H7 (cell line): ENCODE measurements around the gene SBNO2. TPM values are rescaled to one million over a fixed set of nuclear protein-coding genes. Genes with fewer than 3 reads are reported as not detected.

Source experiments
- DNase-seq: peaks from one replicate; pipeline ENCODE4 v3.0.0; 2012
- H3K27me3 ChIP-seq: 2 replicates; pipeline ENCODE4 v1.6.0; 2011; ENCODE audit warnings: mild to moderate bottlenecking, low read length; ENCODE audit not compliant: control insufficient read depth, insufficient read depth
- H3K36me3 ChIP-seq: replicated peaks from 2 replicates; pipeline ENCODE4 v1.5.1; 2011; ENCODE audit warnings: low read length; ENCODE audit not compliant: control insufficient read depth, insufficient read depth
- H3K4me3 ChIP-seq: 2 replicates; pipeline ENCODE4 v1.5.1; 2011; ENCODE audit warnings: low read depth, mild to moderate bottlenecking, control low read depth, low read length, moderate library complexity; ENCODE audit not compliant: insufficient read depth
- total RNA-seq: library from RNA; depleted of rRNA; stranded (reverse); fragments of >200 nt; shearing (Covaris generic); gene quantifications from 2 replicates; pipeline ENCODE4 v1.2.3, GENCODE V29; 2014

The SBNO2 gene
- total RNA-seq, 1 experiment from 2014 or later = 31.4 TPM

- peaks cover 7% of the 10 kb centered on the region for H3K36me3 ChIP-seq
- H3K4me3 ChIP-seq = no peak overlapping the region
- no peaks in the 10 kb centered on the region for H3K27me3 ChIP-seq
- no peak for DNase-seq
Observed at GRCh38 chr19:1107661-1108261, 66.3 kb downstream of the SBNO2 start.

- no peaks in the 10 kb centered on the region for H3K27me3 ChIP-seq
- DNase-seq = no peak
- H3K36me3 ChIP-seq = peaks cover 7% of the 10 kb centered on the region
- no peak overlapping the region for H3K4me3 ChIP-seq
Observed at GRCh38 chr19:1106841-1107660, 67.0 kb downstream of the SBNO2 start.

GRCh38 chr19:1105873-1106840, 67.9 kb downstream of the SBNO2 start:
- no peak for DNase-seq
- H3K4me3 ChIP-seq = no peak overlapping the region
- H3K36me3 ChIP-seq = peaks cover 7% of the 10 kb centered on the region
- H3K27me3 ChIP-seq = no peaks in the 10 kb centered on the region

GRCh38 chr19:1105008-1105872, 68.8 kb downstream of the SBNO2 start:
- Histone ChIP-seq H3K36me3 (peaks cover 7% of the 10 kb centered on the region), H3K4me3 (peak overlapping the region; percentile 85), H3K27me3 (no peaks in the 10 kb centered on the region)
- peak; percentile 91 for DNase-seq

GRCh38 chr19:1104311-1105007, 69.6 kb downstream of the SBNO2 start:
- H3K27me3 ChIP-seq = no peaks in the 10 kb centered on the region
- H3K4me3 ChIP-seq = peak overlapping the region; percentile 85
- peak; percentile 98 for DNase-seq
- peaks cover 7% of the 10 kb centered on the region for H3K36me3 ChIP-seq

- H3K27me3 ChIP-seq = no peaks in the 10 kb centered on the region
- DNase-seq = peak; percentile 100
Observed at GRCh38 chr19:1103708-1104310, 70.3 kb downstream of the SBNO2 start, which contains the start of gene GPX4. Gene GPX4, plus strand, starts transcription at chr19:1103994. Its CDS starts 50 bp downstream, at chr19:1104044.

GRCh38 chr19:1103132-1103707, 70.8 kb downstream of the SBNO2 start:
- Histone ChIP-seq H3K27me3 (no peaks in the 10 kb centered on the region), H3K36me3 (peaks cover 7% of the 10 kb centered on the region), H3K4me3 (peak overlapping the region; percentile 13; the same call in 1 of the 2 replicates)
- DNase-seq = no peak

More at GRCh38 chr19:1103708-1104310, 70.3 kb downstream of the SBNO2 start, which contains the start of gene GPX4:
- H3K36me3 ChIP-seq = peaks cover 7% of the 10 kb centered on the region
- H3K4me3 ChIP-seq = peak within 1 kb of the TSS; percentile 85

GRCh38 chr19:1102407-1103131, 71.5 kb downstream of the SBNO2 start:
- Histone ChIP-seq H3K27me3 (no peaks in the 10 kb centered on the region), H3K36me3 (peaks cover 7% of the 10 kb centered on the region), H3K4me3 (no peak overlapping the region)
- no peak for DNase-seq

GRCh38 chr19:1101337-1101698, 72.8 kb downstream of the SBNO2 start:
- H3K4me3 ChIP-seq = no peak overlapping the region
- H3K27me3 ChIP-seq = no peaks in the 10 kb centered on the region
- DNase-seq = no peak
- peaks cover 6% of the 10 kb centered on the region for H3K36me3 ChIP-seq

GRCh38 chr19:1098177-1099051, 75.7 kb downstream of the SBNO2 start:
- Histone ChIP-seq H3K27me3 (no peaks in the 10 kb centered on the region), H3K4me3 (no peak overlapping the region), H3K36me3 (peaks cover 2% of the 10 kb centered on the region)
- DNase-seq = no peak

GRCh38 chr19:1097810-1098176, 76.3 kb downstream of the SBNO2 start:
- Histone ChIP-seq H3K4me3 (no peak overlapping the region), H3K27me3 (no peaks in the 10 kb centered on the region), H3K36me3 (peaks cover 2% of the 10 kb centered on the region)
- no peak for DNase-seq
